HepG2 (cell line): Measurements from ENCODE around the gene TLE5. TPM values are rescaled to one million over a fixed set of nuclear protein-coding genes. Genes with fewer than 3 reads are reported as not detected.

ENCODE experiments used
- BHLHE40 ChIP-seq: IDR thresholded peaks from 2 replicates; pipeline ENCODE4 v1.6.1; 2011; ENCODE audit warnings: low read length, improper control_type of control experiment
- CCAR2 ChIP-seq: fragments of 200-400 bp; formaldehyde crosslinking; optimal IDR thresholded peaks from 2 replicates; pipeline ENCODE3; 2018; ENCODE audit warnings: low read depth, mild to moderate bottlenecking, low read length, moderate library complexity
- CSRNP2 ChIP-seq: sonication (generic); formaldehyde crosslinking; conservative IDR thresholded peaks from 2 replicates; pipeline ENCODE4 v1.8.0; 2022; ENCODE audit warnings: low read depth, missing genetic modification reagents
- DMAP1 ChIP-seq: IDR thresholded peaks from 2 replicates; pipeline ENCODE4 v1.6.1; 2016
- FOXC1 ChIP-seq: sonication (generic); formaldehyde crosslinking; IDR thresholded peaks from 2 replicates; pipeline ENCODE4 v1.8.0; 2022; ENCODE audit warnings: mild to moderate bottlenecking, missing genetic modification reagents, borderline replicate concordance
- KDM5B ChIP-seq: sonication (generic); formaldehyde crosslinking; IDR thresholded peaks from 2 replicates; pipeline ENCODE4 v1.4.0; 2020; ENCODE audit warnings: missing genetic modification reagents, mild to moderate bottlenecking, borderline replicate concordance
- MEF2D ChIP-seq: sonication (generic); formaldehyde crosslinking; IDR thresholded peaks from 2 replicates; pipeline ENCODE4 v1.5.1; 2020; ENCODE audit warnings: mild to moderate bottlenecking, missing genetic modification reagents
- NFE2L1 ChIP-seq: sonication (generic); formaldehyde crosslinking; IDR thresholded peaks from 2 replicates; pipeline ENCODE4 v1.4.0; 2020; ENCODE audit warnings: missing genetic modification reagents, mild to moderate bottlenecking, borderline replicate concordance
- SAP130 ChIP-seq: IDR thresholded peaks from 2 replicates; pipeline ENCODE4 v1.6.1; 2016; ENCODE audit warnings: low read depth
- SOX13 ChIP-seq, 3 experiments: fragments of 450-650 bp in 1 of 3; sonication (generic) in 1 of 3; formaldehyde crosslinking in 1 of 3; IDR thresholded peaks in 2 of 3; conservative IDR thresholded peaks in 1 of 3; 2 replicates each; pipeline versions ENCODE4 v1.5.0 to v1.6.1; 2016 to 2020; ENCODE audit warnings: antibody characterized with exemption in 1 of 3, mild to moderate bottlenecking in 1 of 3, missing compliant biosample characterization in 1 of 3, missing genetic modification reagents in 1 of 3, moderate library complexity in 1 of 3
- SRSF4 ChIP-seq: fragments of 200-400 bp; formaldehyde crosslinking; IDR thresholded peaks from one replicate; pipeline ENCODE4 v1.6.1; 2018; ENCODE audit warnings: mild to moderate bottlenecking, low read depth, low read length, moderate library complexity; ENCODE audit not compliant: poor library complexity, severe bottlenecking
- ZNF484 ChIP-seq: sonication (generic); formaldehyde crosslinking; IDR thresholded peaks from 2 replicates; pipeline ENCODE4 v1.5.1; 2020; ENCODE audit warnings: mild to moderate bottlenecking, low read depth, missing genetic modification reagents, borderline replicate concordance
- ZNF510 ChIP-seq: sonication (generic); formaldehyde crosslinking; IDR thresholded peaks from 2 replicates; pipeline ENCODE4 v1.4.0; 2020; ENCODE audit warnings: low read depth, mild to moderate bottlenecking, missing genetic modification reagents
- ZNF598 ChIP-seq: sonication (generic); formaldehyde crosslinking; IDR thresholded peaks from 2 replicates; pipeline ENCODE4 v1.5.1; 2020; ENCODE audit warnings: mild to moderate bottlenecking, missing genetic modification reagents, borderline replicate concordance
- ZNF652 ChIP-seq: IDR thresholded peaks from 2 replicates; pipeline ENCODE4 v1.6.1; 2016; ENCODE audit warnings: low read depth, borderline replicate concordance
- ZNF775 ChIP-seq: sonication (generic); formaldehyde crosslinking; IDR thresholded peaks from 2 replicates; pipeline ENCODE4 v1.4.0; 2020; ENCODE audit warnings: missing genetic modification reagents, mild to moderate bottlenecking, moderate library complexity, borderline replicate concordance
- ZNF800 ChIP-seq: sonication (generic); formaldehyde crosslinking; IDR thresholded peaks from 2 replicates; pipeline ENCODE4 v1.4.0; 2020; ENCODE audit warnings: missing genetic modification reagents
- ZNF841 ChIP-seq: sonication (generic); formaldehyde crosslinking; IDR thresholded peaks from 2 replicates; pipeline ENCODE4 v1.8.1; 2023; ENCODE audit warnings: missing genetic modification reagents, borderline replicate concordance
- ZSCAN31 ChIP-seq: sonication (generic); formaldehyde crosslinking; IDR thresholded peaks from 2 replicates; pipeline ENCODE4 v1.5.0; 2020; ENCODE audit warnings: low read depth, mild to moderate bottlenecking, missing genetic modification reagents
- polyA plus RNA-seq, 8 experiments: library from polyadenylated mRNA; depleted of rRNA in 3 of 8; stranded (reverse) in 7 of 8; unstranded in 1 of 8; fragments of >200 nt; fragmentation: Illumina TruSeq in 4 of 8; extraction: Trizol in 4 of 8; gene quantifications; 2 replicates each; pipeline versions ENCODE4 v1.2.1 to v1.2.3, GENCODE V29; 2011 to 2016; ENCODE audit warnings: low read depth in 4 of 8, missing spikeins in 1 of 8, mixed read lengths in 1 of 8; ENCODE audit not compliant: insufficient read depth in 1 of 8
- total RNA-seq, 5 experiments: library from RNA; depleted of rRNA; stranded (reverse); fragments of >200 nt; fragmentation: Illumina TruSeq; extraction: Trizol; gene quantifications; 2 replicates each; pipeline ENCODE4 v1.2.3, GENCODE V29; 2016; ENCODE audit warnings: low read depth in 1 of 5
- TF ChIP-seq, protein P1 (sequence below): sonication (generic); formaldehyde crosslinking; IDR thresholded peaks from 2 replicates; pipeline ENCODE4 v1.5.1; 2020; ENCODE audit warnings: mild to moderate bottlenecking, moderate library complexity, missing genetic modification reagents
- TF ChIP-seq, protein P2 (sequence below): IDR thresholded peaks from 2 replicates; pipeline ENCODE4 v1.6.1; 2012; ENCODE audit warnings: inconsistent platforms

The TLE5 gene
- total and polyA plus RNA-seq, 2 of the 13 experiments (the other 11 are each of a cell fraction or from before 2014, with no cell fraction given), result 62.8 to 189 TPM

DNA sequence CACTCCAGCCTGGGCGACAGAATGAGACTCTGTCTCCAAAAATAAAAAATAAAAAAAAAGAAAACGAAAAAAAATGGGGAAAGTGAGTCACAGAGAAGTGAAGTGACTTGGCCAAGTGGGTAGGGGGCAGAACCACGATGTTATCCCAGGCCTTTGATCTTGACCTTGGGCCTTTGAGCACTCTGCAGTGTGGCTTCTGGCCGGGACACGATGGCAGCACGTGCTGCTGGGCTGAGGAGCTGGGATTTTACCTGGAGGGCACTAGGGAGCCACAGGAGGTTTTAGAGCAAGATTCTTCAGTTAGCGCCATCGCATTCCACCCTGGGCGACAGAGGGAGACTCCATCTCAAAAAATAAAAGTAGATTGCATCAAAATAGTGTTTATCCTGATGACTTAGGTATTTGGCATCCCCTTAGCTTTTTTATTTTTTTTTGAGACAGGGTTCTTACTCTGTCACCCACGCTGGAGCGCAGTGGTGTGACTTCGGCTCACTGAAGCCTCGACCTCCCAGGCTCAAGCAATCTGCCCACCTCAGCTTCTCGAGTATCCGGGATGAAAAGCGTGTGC is 4.3 kb upstream of the TLE5 start (continued):
- TF ChIP-seq ZNF841 (no peak), ZNF510 (CRISPR knock-in tag) (no peak), CCAR2 (no peak), SAP130 (CRISPR knock-in tag) (peak; percentile 35; the same call in 1 of the 2 replicates), ZNF800 (CRISPR knock-in tag) (no peak), NFE2L1 (CRISPR knock-in tag) (no peak), KDM5B (no peak), ZNF775 (no peak), MEF2D (CRISPR knock-in tag) (no peak), ZNF652 (CRISPR knock-in tag) (no peak), BHLHE40 (peak; percentile 83), SRSF4 (no peak), ZNF484 (CRISPR knock-in tag) (no peak), DMAP1 (CRISPR knock-in tag) (no peak), CSRNP2 (CRISPR knock-in tag) (no peak), FOXC1 (CRISPR knock-in tag) (no peak), ZNF598 (no peak), SOX13 (IDR thresholded peaks at IDR 0.05) (no peak), SOX13 (CRISPR knock-in tag; conservative IDR thresholded peaks at IDR 0.05 in 1 of 2, IDR thresholded peaks at IDR 0.05 in 1 of 2) (peak in 1 of 2 experiments; percentile 45; a peak in 1 of 4 replicates), ZSCAN31 (no peak)
- TF ChIP-seq, protein P1, sequence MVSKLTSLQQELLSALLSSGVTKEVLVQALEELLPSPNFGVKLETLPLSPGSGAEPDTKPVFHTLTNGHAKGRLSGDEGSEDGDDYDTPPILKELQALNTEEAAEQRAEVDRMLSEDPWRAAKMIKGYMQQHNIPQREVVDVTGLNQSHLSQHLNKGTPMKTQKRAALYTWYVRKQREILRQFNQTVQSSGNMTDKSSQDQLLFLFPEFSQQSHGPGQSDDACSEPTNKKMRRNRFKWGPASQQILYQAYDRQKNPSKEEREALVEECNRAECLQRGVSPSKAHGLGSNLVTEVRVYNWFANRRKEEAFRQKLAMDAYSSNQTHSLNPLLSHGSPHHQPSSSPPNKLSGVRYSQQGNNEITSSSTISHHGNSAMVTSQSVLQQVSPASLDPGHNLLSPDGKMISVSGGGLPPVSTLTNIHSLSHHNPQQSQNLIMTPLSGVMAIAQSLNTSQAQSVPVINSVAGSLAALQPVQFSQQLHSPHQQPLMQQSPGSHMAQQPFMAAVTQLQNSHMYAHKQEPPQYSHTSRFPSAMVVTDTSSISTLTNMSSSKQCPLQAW (CRISPR knock-in tag), result no peak
- TF ChIP-seq, protein P2, sequence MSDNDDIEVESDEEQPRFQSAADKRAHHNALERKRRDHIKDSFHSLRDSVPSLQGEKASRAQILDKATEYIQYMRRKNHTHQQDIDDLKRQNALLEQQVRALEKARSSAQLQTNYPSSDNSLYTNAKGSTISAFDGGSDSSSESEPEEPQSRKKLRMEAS, result peak; percentile 84
